Measurements from ENCODE around the gene DEFB131A. TPM values are rescaled to one million over a fixed set of nuclear protein-coding genes. Genes with fewer than 3 reads are reported as not detected.
"Not testable (repeated sequence)": the region's sequence is repeated elsewhere in the genome, so short reads cannot be mapped to it uniquely, and the experiment has no call there.

DEFB131A gene
- total RNA-seq, 1 donor from 2014 or later, result not detected

DNA sequence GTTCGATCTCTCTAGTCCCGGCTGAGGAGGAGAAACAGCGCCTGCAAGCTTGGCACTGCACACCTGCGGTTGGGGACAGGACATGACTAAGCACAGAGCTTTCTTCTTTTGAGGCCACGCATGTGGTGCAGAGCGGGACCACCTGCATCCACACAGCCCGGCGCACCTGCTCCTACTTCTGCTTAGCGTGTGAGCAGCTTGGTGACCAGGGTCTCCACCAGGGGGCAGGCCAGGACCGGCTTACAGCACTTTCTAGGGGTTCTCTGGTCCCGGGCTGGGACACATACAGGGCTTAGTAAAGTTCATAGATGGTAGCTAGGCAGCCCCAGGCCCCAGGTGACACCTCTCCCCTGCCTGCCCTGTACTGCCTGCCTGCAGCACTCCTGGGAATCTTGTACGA is 51.2 kb downstream of the DEFB131A start:
- not testable (repeated sequence) for ATAC-seq

DNA sequence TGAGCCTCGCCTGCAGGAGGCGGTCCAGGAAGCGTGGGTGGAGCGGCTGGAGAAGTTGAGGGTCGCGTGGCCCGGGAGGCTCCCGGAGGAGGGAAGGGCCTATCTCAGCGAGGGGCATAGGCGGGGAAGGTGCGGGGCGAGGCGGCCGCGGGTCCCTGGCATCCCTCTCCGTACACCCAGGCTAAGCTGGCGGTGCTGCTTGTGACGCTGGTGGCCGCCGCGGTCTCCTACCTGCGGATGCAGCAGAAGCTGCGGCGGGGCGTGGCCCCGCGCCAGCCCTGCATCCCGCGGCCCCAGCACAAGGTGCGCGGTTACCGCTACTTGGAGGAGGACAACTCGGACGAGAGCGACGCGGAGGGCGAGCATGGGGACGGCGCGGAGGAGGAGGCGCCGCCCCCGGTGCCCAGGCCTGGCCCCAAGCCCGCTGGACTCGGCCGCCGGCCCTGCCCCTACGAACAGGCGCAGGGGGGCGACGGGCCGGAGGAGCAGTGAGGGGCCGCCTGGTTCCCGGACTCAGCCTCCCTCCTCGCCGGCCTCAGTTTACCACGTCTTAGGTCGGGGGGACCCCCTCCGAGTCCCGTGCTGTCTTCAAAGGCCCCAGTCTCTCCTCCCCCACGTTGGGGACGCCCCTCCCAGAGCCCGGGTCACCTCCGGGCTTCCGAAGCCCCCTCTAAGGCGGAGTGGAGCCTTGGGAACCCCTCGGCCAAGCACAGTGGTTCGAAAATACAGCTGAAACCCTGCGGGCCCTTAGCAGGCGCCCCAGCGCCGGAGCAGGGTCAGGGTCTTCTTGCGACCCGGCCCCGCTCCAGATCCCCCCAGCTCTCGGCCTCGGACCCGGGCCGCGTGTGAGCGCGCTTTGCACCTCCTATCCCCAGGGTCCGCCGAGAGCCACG is 53.6 kb downstream of the DEFB131A start:
- not testable (repeated sequence) for ATAC-seq

DNA sequence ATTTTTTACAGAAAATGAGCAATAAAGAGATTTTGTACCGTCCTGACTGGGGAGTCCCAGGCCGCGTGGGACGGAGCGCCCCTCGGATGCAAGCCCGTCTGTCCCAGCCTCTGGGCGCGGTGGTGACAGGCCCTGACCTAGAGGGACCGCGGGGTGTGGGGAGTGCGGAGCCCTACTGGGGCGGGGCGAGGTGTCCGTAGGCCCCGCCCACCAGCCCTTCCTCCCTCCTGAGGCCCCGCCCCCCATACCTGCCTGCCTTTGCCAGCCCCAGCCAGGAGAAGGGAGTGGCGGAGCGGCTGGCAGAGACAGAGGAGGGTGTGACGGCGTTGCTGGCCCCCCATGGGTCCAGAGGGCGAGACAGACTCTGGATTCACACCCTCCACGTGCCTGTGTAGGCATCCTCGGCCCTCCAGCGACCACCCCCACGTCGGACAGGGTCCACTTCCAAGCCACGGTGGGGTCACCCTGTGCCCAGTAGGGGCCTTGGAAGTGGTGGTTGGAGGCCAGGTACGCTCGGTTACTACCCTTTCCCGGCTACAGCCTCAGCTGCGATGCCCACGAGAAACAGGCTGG is 54.3 kb downstream of the DEFB131A start:
- ATAC-seq, result not testable (repeated sequence)

DNA sequence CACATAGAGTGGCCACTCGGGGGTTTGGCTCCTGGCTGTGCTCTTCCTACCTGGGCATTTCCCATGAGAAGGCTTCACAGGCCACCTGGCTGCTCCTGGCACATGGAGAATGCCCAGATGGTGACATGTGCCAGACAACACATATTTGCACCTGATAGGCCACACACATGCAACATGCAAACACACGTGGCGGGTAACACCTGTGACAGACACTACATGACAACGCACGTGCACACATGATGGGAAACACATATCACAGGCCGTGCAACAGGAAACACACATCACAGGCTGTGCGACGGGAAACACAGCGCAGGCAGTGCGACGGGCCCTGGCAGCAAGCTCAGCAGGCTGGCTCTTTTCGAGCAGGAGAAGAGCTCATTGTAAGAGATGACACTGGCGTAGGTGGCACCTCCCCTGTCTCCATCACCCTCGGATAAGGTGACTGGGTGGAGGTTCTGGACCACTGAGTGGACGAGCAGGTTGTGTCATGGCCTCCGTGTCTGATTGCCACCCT is 55.8 kb downstream of the DEFB131A start:
- ATAC-seq, result not testable (repeated sequence)

Other genes starting within 250 kb of the DEFB131A start
- gene USP17L10, start 233.8 kb upstream of the DEFB131A start, total RNA-seq, result not detected
- gene USP17L11, start 229.0 kb upstream of the DEFB131A start, total RNA-seq, result not detected
- not detected for gene USP17L12, start 224.3 kb upstream of the DEFB131A start, total RNA-seq
- not detected for gene USP17L13, start 219.5 kb upstream of the DEFB131A start, total RNA-seq
- gene USP17L15, start 210.0 kb upstream of the DEFB131A start, total RNA-seq, result not detected
- gene USP17L17, start 200.5 kb upstream of the DEFB131A start, total RNA-seq, result not detected
- not detected for gene USP17L18, start 195.8 kb upstream of the DEFB131A start, total RNA-seq
- gene USP17L19, start 191.0 kb upstream of the DEFB131A start, total RNA-seq, result not detected
- gene USP17L20, start 186.3 kb upstream of the DEFB131A start, total RNA-seq, result not detected
- not detected for gene USP17L21, start 181.5 kb upstream of the DEFB131A start, total RNA-seq
- gene USP17L22, start 176.8 kb upstream of the DEFB131A start, total RNA-seq, result not detected
- gene USP17L24, start 119.2 kb upstream of the DEFB131A start, total RNA-seq, result not detected
- gene USP17L25, start 114.5 kb upstream of the DEFB131A start, total RNA-seq, result not detected
- gene USP17L26, start 109.8 kb upstream of the DEFB131A start, total RNA-seq, result not detected
- not detected for gene USP17L5, start 105.0 kb upstream of the DEFB131A start, total RNA-seq
- not detected for gene USP17L27, start 100.3 kb upstream of the DEFB131A start, total RNA-seq
- gene USP17L28, start 95.5 kb upstream of the DEFB131A start, total RNA-seq, result not detected
- gene USP17L29, start 90.8 kb upstream of the DEFB131A start, total RNA-seq, result not detected
- gene USP17L30, start 81.3 kb upstream of the DEFB131A start, total RNA-seq, result not detected

Data from esophagus mucosa (tissue), 1 donor.